WERI-Rb-1 (cell line): ENCODE results near the gene UCK1.

Source experiments
- DNase-seq: peaks from one replicate; pipeline ENCODE4 v3.0.0-alpha.2; 2020
- H3K27ac ChIP-seq: fragments of 250-450 bp; sonication (Bioruptor Pico); 2 replicates; pipeline ENCODE4 v1.5.1; 2020; ENCODE audit warnings: mild to moderate bottlenecking, moderate library complexity
- H3K27me3 ChIP-seq: fragments of 250-450 bp; sonication (Bioruptor Pico); 2 replicates; pipeline ENCODE4 v1.5.1; 2021; ENCODE audit warnings: mild to moderate bottlenecking, low read depth, moderate library complexity; ENCODE audit not compliant: insufficient read depth, severe bottlenecking
- H3K36me3 ChIP-seq: fragments of 250-450 bp; sonication (Bioruptor Pico); 2 replicates; pipeline ENCODE4 v1.5.1; 2020; ENCODE audit warnings: mild to moderate bottlenecking, moderate library complexity
- H3K4me3 ChIP-seq: 2 replicates; pipeline ENCODE4 v1.5.1; 2011; ENCODE audit warnings: low read depth, mild to moderate bottlenecking, control low read depth, low read length
- H3K9me3 ChIP-seq: fragments of 250-450 bp; sonication (Bioruptor Pico); 2 replicates; pipeline ENCODE4 v1.5.1; 2021; ENCODE audit warnings: mild to moderate bottlenecking, moderate library complexity; ENCODE audit not compliant: severe bottlenecking
- TF ChIP-seq, protein P1 (sequence below): IDR thresholded peaks from 2 replicates; pipeline ENCODE4 v1.5.1; 2011; ENCODE audit warnings: low read depth, mild to moderate bottlenecking, control low read depth, inconsistent platforms, low read length

Gene UCK1

GRCh38 chr9:131478911-131479310, 52.2 kb downstream of the UCK1 start:
- Histone ChIP-seq H3K27ac (no peak overlapping the region), H3K27me3 (no peaks in the 10 kb centered on the region), H3K9me3 (no peaks in the 10 kb centered on the region), H3K4me3 (no peak overlapping the region), H3K36me3 (peaks cover 99% of the 10 kb centered on the region)
- TF ChIP-seq, protein P1, sequence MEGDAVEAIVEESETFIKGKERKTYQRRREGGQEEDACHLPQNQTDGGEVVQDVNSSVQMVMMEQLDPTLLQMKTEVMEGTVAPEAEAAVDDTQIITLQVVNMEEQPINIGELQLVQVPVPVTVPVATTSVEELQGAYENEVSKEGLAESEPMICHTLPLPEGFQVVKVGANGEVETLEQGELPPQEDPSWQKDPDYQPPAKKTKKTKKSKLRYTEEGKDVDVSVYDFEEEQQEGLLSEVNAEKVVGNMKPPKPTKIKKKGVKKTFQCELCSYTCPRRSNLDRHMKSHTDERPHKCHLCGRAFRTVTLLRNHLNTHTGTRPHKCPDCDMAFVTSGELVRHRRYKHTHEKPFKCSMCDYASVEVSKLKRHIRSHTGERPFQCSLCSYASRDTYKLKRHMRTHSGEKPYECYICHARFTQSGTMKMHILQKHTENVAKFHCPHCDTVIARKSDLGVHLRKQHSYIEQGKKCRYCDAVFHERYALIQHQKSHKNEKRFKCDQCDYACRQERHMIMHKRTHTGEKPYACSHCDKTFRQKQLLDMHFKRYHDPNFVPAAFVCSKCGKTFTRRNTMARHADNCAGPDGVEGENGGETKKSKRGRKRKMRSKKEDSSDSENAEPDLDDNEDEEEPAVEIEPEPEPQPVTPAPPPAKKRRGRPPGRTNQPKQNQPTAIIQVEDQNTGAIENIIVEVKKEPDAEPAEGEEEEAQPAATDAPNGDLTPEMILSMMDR = no peak
- no peak for DNase-seq

DNA sequence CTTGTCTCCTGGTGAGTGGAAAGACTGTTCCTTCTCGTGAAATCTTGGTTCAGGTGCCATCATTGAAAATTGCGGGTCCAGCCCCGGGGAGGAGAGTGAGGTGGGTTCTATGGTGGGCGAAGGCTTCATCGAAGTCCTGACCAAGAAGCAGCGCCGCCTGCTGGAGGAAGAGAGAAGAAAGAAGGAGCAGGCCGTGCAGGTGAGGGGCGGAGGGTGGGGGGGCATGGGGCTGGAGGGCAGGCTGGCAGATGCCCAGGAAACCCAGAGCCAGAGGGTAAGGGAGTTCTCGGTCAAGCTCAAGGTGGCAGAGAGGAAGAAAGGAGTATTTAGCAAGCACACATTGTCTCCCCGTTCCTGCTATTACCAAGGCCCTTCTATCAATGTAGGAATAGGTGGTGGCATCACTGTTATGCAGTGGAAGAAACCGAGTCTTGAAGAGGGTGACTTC, 52.6 kb downstream of the UCK1 start:
- peak; percentile 81 for DNase-seq
- no peak overlapping the region for H3K4me3 ChIP-seq
- no peaks in the 10 kb centered on the region for H3K9me3 ChIP-seq
- TF ChIP-seq, protein P1 = peak; percentile 74
- H3K36me3 ChIP-seq = peaks cover 99% of the 10 kb centered on the region
- no peak overlapping the region for H3K27ac ChIP-seq
- no peaks in the 10 kb centered on the region for H3K27me3 ChIP-seq

DNA sequence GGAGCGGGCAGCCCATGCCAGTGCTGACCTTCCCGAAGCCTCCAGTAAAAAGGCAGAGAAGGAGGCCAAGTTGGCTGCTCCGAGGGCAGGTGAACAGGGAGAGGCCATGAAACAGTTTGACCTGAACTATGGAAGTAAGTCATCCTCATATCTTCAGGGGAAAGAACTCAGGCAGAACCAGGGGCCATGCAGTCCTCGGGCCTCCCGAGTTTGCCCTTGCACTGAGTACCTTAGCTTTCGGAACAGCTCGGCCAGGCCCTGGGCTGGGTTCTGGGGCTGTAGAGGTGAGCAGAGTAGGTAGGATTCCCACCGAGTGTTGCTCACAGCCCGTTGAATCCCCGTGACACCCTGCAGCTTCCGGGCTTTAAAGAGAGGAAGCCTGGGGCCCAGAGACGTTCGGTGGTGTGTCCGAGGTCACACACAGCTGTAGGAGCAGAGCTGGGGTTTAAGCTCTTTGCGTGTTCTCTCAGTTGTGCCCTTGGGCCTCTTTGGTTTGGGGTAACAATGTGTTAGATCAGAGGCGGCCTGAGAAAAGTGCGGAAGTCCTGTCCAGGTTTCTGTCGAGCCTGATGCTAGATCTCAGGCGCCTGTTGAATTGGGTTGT, 53.1 kb downstream of the UCK1 start:
- no peak for DNase-seq
- no peak overlapping the region for H3K4me3 ChIP-seq
- no peaks in the 10 kb centered on the region for H3K9me3 ChIP-seq
- H3K27ac ChIP-seq = no peak overlapping the region
- TF ChIP-seq, protein P1 = no peak
- H3K27me3 ChIP-seq = no peaks in the 10 kb centered on the region
- H3K36me3 ChIP-seq = peaks cover 99% of the 10 kb centered on the region

- TF ChIP-seq, protein P1 = no peak
- Histone ChIP-seq H3K27ac (no peak overlapping the region; the same call in 1 of the 2 replicates), H3K4me3 (no peak overlapping the region), H3K9me3 (no peaks in the 10 kb centered on the region), H3K36me3 (peaks cover 99% of the 10 kb centered on the region), H3K27me3 (no peaks in the 10 kb centered on the region)
- no peak for DNase-seq
Measured at GRCh38 chr9:131477367-131477766, 53.7 kb downstream of the UCK1 start.

DNA sequence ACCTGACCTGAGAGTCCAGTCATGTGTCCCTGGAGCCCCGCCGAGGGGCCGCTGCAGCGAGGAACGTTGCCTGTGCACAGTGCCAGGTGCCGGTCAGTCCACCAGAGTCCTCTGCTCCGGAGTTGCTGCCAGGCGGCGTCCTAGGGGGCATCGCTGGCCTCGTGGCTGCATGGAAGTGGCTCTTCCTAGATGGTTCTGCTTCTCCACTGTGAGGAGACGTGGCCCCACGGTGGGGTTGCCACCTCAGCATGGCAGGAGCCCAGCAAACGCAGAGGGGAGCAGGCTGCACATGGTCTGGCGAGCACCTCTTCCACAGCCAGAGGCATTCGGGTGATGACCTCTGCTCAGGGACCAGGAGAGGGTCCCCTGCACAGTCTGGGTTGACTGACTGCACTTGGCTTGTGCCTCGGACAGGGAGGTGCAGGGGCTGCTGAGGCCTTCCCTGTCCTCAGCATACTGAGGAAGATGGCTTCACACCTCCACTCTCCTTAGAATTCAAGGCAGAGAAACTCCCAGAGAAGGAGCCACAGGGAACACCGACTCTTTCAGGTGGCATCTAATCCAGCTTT, 54.2 kb downstream of the UCK1 start:
- Histone ChIP-seq H3K27me3 (no peaks in the 10 kb centered on the region), H3K27ac (no peak overlapping the region; the same call in 1 of the 2 replicates), H3K36me3 (peaks cover 99% of the 10 kb centered on the region), H3K4me3 (no peak overlapping the region), H3K9me3 (no peaks in the 10 kb centered on the region)
- DNase-seq = no peak
- TF ChIP-seq, protein P1 = no peak
